ENCODE data around the gene ZNRF4.

DNA sequence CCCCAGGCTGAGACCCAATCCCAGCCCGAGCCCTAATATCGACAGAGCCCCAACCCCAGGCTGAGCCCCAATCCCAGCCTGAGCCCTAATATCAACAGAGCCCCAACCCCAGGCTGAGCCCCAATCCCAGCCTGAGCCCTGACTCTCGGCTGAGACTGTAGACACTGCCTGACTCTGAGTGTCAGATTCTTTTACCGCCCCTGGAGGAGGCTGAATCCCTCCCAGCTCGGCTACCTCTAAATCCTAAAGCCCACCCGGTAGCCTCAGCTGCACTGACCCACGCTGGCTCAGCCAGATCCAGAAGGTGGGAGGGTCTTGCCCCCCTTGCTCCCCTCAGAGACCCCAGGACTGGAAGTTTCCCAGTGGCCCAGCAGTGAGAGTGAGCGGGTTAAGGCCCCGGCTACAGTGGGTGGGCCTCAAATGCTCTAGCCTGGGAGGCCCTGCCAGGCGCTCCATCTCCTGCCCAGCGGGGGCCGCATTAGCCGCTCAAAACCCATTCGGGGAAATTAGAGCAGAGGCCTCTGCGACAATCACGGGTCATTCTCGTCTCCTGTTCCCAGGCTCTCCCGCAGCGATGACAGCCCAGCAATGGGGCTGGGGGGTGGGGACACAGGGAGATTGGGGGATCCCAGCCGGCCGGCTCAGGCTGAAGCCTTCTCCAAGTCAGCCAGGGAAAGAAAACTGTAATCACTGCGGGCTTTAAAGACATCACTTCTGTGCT lies 43.8 kb downstream of the ZNRF4 start:
- no peak for TF ChIP-seq POLR2AphosphoS5 (IDR thresholded peaks at IDR 0.05; ENCODE audit: low read depth, low read length)
- TF ChIP-seq POLR2A (IDR thresholded peaks at IDR 0.05; ENCODE audit: low read depth, low read length) = no peak
- no peak for TF ChIP-seq TAF1 (IDR thresholded peaks at IDR 0.05; ENCODE audit: borderline replicate concordance, low read depth, low read length)
